PC-9 (cell line): ENCODE data around the gene TASOR2.

Experiments used
- EZH2 ChIP-seq: fragments of 200-600 bp; sonication (generic); IDR thresholded peaks from 2 replicates; pipeline ENCODE4 v1.8.0; 2017; ENCODE audit warnings: antibody characterized with exemption, low read depth
- TF ChIP-seq, protein P1 (sequence below): fragments of 200-600 bp; sonication (generic); conservative IDR thresholded peaks from 2 replicates; pipeline ENCODE4 v1.6.1; 2017; ENCODE audit warnings: mixed run types, antibody characterized with exemption, mild to moderate bottlenecking, moderate library complexity

- TF ChIP-seq, protein P1, sequence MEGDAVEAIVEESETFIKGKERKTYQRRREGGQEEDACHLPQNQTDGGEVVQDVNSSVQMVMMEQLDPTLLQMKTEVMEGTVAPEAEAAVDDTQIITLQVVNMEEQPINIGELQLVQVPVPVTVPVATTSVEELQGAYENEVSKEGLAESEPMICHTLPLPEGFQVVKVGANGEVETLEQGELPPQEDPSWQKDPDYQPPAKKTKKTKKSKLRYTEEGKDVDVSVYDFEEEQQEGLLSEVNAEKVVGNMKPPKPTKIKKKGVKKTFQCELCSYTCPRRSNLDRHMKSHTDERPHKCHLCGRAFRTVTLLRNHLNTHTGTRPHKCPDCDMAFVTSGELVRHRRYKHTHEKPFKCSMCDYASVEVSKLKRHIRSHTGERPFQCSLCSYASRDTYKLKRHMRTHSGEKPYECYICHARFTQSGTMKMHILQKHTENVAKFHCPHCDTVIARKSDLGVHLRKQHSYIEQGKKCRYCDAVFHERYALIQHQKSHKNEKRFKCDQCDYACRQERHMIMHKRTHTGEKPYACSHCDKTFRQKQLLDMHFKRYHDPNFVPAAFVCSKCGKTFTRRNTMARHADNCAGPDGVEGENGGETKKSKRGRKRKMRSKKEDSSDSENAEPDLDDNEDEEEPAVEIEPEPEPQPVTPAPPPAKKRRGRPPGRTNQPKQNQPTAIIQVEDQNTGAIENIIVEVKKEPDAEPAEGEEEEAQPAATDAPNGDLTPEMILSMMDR: no peak
- no peak for TF ChIP-seq EZH2
These were observed 26.2 kb downstream of the TASOR2 start for GRCh38 chr10:5710859-5711258.
